Measurements from ENCODE around the gene CFLAR.
"Not testable (repeated sequence)": the region's sequence is repeated elsewhere in the genome, so short reads cannot be mapped to it uniquely, and the experiment has no call there.

The CFLAR gene

DNA sequence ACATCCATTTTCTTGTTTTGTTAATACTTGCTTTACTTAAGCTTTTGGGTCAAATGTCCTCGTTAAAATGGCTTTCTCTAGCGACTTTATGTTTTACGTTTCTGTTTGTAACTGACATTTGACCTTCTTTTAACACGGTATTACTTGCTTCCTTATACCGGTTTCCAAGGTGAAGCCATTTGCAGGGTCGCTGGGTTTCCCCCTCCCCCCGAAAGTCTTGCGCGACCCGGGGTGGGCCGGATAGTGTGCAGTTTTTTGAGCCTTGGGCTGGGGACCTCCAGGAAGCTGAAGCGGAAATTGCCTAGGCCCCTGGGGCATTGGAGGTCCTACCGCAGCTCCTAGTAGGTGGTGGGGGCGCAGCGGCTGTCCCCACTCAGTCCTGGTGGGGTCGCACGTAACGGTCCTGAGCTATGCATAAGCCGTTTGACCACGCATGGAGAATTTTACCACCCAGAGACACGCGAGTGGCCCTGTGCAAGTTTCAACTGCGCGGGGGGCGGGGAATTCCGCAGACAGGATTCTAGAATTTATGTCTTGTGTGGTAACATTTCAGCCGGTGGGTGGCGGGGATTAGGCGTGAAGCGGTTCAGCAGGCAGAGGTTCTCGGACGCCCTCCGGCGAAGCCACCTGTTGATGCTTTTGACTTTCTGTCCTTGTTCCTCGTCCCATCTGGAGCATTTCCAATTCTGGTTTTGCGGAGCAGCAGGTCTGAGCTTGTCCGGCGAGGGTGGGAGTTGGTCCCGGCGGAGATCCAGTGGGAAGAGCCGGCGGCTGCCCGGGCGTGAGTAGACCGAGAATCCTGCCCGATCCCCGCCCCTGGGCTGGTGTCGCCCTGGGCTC, 2.4 kb downstream of the CFLAR start:
- in situ Hi-C loops (cut with MboI; ENCODE audit: low sequenced_read_pairs), result no loop called here

- in situ Hi-C loops (cut with MboI; ENCODE audit: low sequenced_read_pairs), result no loop called here
Observed at GRCh38 chr2:201118961-201119854, 3.2 kb downstream of the CFLAR start.

DNA sequence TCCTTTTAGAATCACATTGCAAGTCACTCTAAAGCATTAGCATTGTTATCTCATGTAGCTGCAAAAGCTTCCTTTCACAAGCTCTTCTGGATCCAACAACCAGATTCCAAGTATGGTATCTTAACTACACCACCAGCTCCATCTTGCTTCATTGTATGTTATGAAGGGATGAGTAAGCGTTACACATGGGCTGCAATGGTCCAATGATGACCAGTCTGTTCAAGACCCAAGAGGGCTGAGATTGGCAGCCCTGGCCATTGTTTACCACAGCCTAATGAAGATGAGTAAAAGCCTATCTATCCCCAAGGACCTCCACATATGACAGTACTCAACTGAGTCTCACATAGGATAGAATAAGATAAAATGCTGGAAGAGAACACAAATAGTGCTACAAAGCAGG, 6.3 kb downstream of the CFLAR start:
- in situ Hi-C loops (cut with MboI; ENCODE audit: low sequenced_read_pairs), result no loop called here

DNA sequence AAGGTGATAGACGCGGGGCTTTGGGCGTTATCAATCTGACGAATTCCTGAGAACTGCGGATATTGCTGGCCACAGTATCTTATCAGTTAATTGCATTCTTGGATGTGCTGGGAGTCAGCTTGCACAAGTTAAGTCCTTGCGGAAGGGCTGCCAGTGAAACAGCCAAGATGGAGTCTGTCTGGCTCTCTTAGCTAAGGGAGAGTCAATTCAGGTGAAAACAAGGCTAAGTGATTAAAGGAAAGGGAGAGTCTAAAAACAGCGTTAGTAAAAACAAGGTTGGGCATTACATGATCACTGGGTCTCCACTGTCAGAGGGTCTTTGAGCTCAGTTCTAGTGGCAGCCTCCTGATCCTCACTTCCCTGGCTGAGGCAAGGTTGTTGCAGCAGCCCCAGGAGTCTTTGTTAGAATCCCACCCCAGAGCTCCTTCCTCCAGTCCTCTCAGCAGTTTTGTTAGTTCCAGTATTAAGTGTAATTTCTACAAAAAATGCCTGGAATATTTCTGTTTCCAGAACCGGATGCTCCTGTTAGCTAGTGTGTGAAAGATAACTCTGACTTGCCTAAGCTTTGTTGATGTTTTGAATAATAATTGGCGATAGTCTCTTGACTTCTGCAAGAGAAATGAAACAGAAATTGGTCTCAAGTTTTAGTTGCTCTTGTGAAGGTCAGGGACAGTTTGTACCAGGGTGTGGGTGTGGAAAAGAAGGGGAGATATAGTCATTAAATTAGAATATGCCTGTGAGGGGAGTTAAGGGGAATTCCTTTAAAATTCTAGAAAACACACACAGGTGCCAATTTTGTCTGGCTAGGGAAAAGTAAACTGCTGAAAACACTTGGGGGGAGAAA, 10.6 kb downstream of the CFLAR start:
- in situ Hi-C loops (cut with MboI; ENCODE audit: low sequenced_read_pairs), result no loop called here

- in situ Hi-C loops (cut with MboI; ENCODE audit: low sequenced_read_pairs), result no loop called here
Observed at GRCh38 chr2:201127152-201127511, 11.2 kb downstream of the CFLAR start.

- in situ Hi-C loops (cut with MboI; ENCODE audit: low sequenced_read_pairs), result no loop called here
Observed at GRCh38 chr2:201127570-201127969, 11.6 kb downstream of the CFLAR start.

- in situ Hi-C loops (cut with MboI; ENCODE audit: low sequenced_read_pairs), result no loop called here
Observed at GRCh38 chr2:201128033-201128432, 12.1 kb downstream of the CFLAR start.

- in situ Hi-C loops (cut with MboI; ENCODE audit: low sequenced_read_pairs), result no loop called here
Observed at GRCh38 chr2:201128933-201129505, 13.1 kb downstream of the CFLAR start.

GRCh38 chr2:201130524-201131186, 14.7 kb downstream of the CFLAR start:
- in situ Hi-C loops (cut with MboI; ENCODE audit: low sequenced_read_pairs), result no loop called here

GRCh38 chr2:201132518-201132917, 16.6 kb downstream of the CFLAR start:
- in situ Hi-C loops (cut with MboI; ENCODE audit: low sequenced_read_pairs), result no loop called here

GRCh38 chr2:201135386-201135785, 19.4 kb downstream of the CFLAR start:
- in situ Hi-C loops (cut with MboI; ENCODE audit: low sequenced_read_pairs), result no loop called here

- in situ Hi-C loops (cut with MboI; ENCODE audit: low sequenced_read_pairs), result no loop called here
Observed at GRCh38 chr2:201136889-201137321, 20.9 kb downstream of the CFLAR start.

DNA sequence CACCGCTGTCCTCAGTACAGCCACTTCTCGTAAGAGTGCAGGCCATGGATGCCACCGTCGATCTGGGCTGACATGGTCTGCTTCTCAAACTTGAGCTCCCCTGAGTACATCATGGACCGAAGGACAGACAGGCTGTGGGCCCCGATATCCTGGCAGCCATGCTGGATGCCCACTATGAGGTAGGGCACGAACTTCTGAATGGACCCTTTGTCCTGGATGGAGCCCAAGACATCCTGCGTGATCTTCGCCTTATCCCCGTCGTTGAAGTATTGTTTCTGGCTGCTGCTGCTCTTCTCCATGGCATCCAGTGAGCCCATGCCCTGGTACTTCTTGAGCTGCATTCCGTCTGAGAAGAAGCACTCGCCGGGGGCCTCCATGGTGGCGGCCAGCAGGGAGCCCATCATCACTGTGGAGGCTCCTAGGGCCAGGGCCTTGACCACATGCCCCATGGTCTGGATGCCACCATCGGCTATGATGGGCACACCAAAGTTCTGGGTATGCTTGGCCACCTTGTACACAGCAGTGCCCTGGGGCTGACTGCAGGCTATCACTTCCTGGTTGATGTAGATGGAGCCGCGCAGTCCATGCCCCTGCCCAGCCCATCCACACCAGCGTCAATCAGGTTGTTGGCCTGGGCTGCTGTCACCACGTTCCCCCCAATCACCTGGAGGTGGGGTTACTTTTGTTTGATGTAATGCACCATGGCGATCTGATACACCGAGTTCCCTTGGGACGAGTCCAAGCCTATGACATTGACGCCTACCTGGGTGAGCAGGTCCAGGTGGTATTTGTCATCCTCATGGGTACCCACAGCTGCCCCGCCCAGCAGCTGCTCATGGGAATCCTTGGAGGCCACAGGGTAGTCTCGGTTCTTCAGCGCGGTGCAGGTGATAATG, 21.8 kb downstream of the CFLAR start:
- in situ Hi-C loops (cut with MboI; ENCODE audit: low sequenced_read_pairs), result no loop called here

GRCh38 chr2:201138401-201138970, 22.5 kb downstream of the CFLAR start:
- in situ Hi-C loops (cut with MboI; ENCODE audit: low sequenced_read_pairs), result no loop called here

DNA sequence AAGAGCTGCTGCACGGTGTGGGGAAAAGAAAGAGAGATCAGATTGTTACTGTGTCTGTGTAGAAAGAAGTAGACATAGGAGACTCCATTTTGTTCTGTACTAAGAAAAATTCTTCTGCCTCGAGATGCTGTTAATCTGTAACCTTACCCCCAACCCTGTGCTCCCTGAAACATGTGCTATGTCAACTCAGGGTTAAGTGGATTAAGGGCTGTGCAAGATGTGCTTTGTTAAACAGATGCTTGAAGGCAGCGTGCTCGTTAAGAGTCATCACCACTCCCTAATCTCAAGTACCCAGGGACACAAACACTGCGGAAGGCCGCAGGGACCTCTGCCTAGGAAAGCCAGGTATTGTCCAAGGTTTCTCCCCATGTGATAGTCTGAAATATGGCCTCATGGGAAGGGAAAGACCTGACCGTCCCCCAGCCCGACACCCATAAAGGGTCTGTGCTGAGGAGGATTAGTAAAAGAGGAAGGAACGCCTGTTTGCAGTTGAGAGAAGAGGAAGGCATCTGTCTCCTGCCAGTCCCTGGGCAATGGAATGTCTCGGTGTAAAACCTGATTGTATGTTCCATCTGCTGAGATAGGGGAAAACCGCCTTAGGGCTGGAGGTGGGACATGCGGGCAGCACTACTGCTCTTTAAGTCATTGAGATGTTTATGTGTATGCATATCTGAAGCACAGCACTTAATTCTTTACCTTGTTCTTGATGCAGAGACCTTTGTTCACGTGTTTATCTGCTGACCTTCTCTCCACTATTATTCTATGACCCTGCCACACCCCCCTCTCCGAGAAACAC, 23.2 kb downstream of the CFLAR start:
- in situ Hi-C loops (cut with MboI; ENCODE audit: low sequenced_read_pairs), result not testable (repeated sequence)

- in situ Hi-C loops (cut with MboI; ENCODE audit: low sequenced_read_pairs), result no loop called here
Observed at GRCh38 chr2:201139836-201140604, 24.1 kb downstream of the CFLAR start.
